HEK293 (cell line): Measurements from ENCODE around the gene TMEM132A.

Experiments used
- HOXD13 ChIP-seq: sonication (generic); formaldehyde crosslinking; IDR thresholded peaks from 2 replicates; pipeline ENCODE4 v1.8.0; 2022; ENCODE audit warnings: missing genetic modification reagents, borderline replicate concordance
- MYNN ChIP-seq: fragments of 450-650 bp; formaldehyde crosslinking; IDR thresholded peaks from 2 replicates; pipeline ENCODE4 v1.5.1; 2016; ENCODE audit warnings: missing biosample characterization, missing genetic modification characterization, borderline replicate concordance
- SCRT2 ChIP-seq: fragments of 450-650 bp; formaldehyde crosslinking; IDR thresholded peaks from 2 replicates; pipeline ENCODE4 v1.5.1; 2016; ENCODE audit warnings: missing biosample characterization, missing genetic modification characterization
- YY1 ChIP-seq: fragments of 450-650 bp; formaldehyde crosslinking; IDR thresholded peaks from 2 replicates; pipeline ENCODE4 v1.5.1; 2018; ENCODE audit warnings: missing biosample characterization, missing genetic modification characterization
- ZBTB11 ChIP-seq: fragments of 450-650 bp; formaldehyde crosslinking; conservative IDR thresholded peaks from 2 replicates; pipeline ENCODE4 v1.5.1; 2016; ENCODE audit warnings: low read depth, missing biosample characterization, missing genetic modification characterization
- ZBTB26 ChIP-seq: fragments of 450-650 bp; formaldehyde crosslinking; optimal IDR thresholded peaks from 2 replicates; pipeline ENCODE3; 2016; ENCODE audit warnings: missing biosample characterization, mild to moderate bottlenecking, missing genetic modification characterization
- ZBTB49 ChIP-seq: fragments of 450-650 bp; formaldehyde crosslinking; IDR thresholded peaks from 2 replicates; pipeline ENCODE4 v1.5.1; 2016; ENCODE audit warnings: missing biosample characterization, missing genetic modification characterization, low read depth
- ZFHX2 ChIP-seq: fragments of 450-650 bp; formaldehyde crosslinking; conservative IDR thresholded peaks from 2 replicates; pipeline ENCODE4 v1.5.1; 2016; ENCODE audit warnings: missing biosample characterization, missing genetic modification characterization
- ZNF174 ChIP-seq: fragments of 450-650 bp; formaldehyde crosslinking; IDR thresholded peaks from 2 replicates; pipeline ENCODE4 v1.5.0; 2017; ENCODE audit warnings: missing biosample characterization, mild to moderate bottlenecking, missing genetic modification characterization
- ZNF211 ChIP-seq: fragments of 450-650 bp; formaldehyde crosslinking; IDR thresholded peaks from 2 replicates; pipeline ENCODE4 v1.5.1; 2016; ENCODE audit warnings: low read depth, missing biosample characterization, missing genetic modification characterization
- ZNF26 ChIP-seq: fragments of 450-650 bp; formaldehyde crosslinking; IDR thresholded peaks from 2 replicates; pipeline ENCODE4 v1.5.1; 2016; ENCODE audit warnings: missing biosample characterization, missing genetic modification characterization
- ZNF398 ChIP-seq: fragments of 450-650 bp; formaldehyde crosslinking; IDR thresholded peaks from 2 replicates; pipeline ENCODE4 v1.5.1; 2017; ENCODE audit warnings: missing biosample characterization, missing genetic modification characterization
- ZNF488 ChIP-seq: fragments of 450-650 bp; formaldehyde crosslinking; IDR thresholded peaks from 2 replicates; pipeline ENCODE4 v1.5.1; 2016; ENCODE audit warnings: missing biosample characterization, missing genetic modification characterization
- ZNF518A ChIP-seq: fragments of 450-650 bp; formaldehyde crosslinking; conservative IDR thresholded peaks from 2 replicates; pipeline ENCODE4 v1.5.1; 2016; ENCODE audit warnings: low read depth, missing biosample characterization, missing genetic modification characterization
- ZNF639 ChIP-seq: fragments of 450-650 bp; formaldehyde crosslinking; IDR thresholded peaks from 2 replicates; pipeline ENCODE4 v1.5.1; 2016; ENCODE audit warnings: missing biosample characterization, missing genetic modification characterization
- ZNF692 ChIP-seq: fragments of 450-650 bp; formaldehyde crosslinking; IDR thresholded peaks from 2 replicates; pipeline ENCODE4 v1.5.1; 2016; ENCODE audit warnings: missing biosample characterization, missing genetic modification characterization
- ZNF843 ChIP-seq: fragments of 450-650 bp; formaldehyde crosslinking; IDR thresholded peaks from 2 replicates; pipeline ENCODE4 v1.5.1; 2016; ENCODE audit warnings: missing biosample characterization, missing genetic modification characterization

TMEM132A gene

GRCh38 chr11:60906132-60906972 lies 17.9 kb upstream of the TMEM132A start, which contains the start of gene PRPF19 (continued):
- TF ChIP-seq ZNF488 (no peak), ZNF692 (peak; percentile 54; the same call in 1 of the 2 replicates), MYNN (tag by site-specific recombination) (no peak), YY1 (0 out of 2 replicates have a peak, but pooled peaks have one; percentile 27), ZBTB26 (tag by site-specific recombination) (peak; percentile 73), SCRT2 (tag by site-specific recombination) (no peak; the same call in 1 of the 2 replicates), ZNF398 (tag by site-specific recombination) (peak; percentile 32; the same call in 1 of the 2 replicates), ZBTB11 (tag by site-specific recombination) (peak; percentile 90), ZFHX2 (tag by site-specific recombination) (no peak), ZNF211 (no peak), HOXD13 (CRISPR knock-in tag) (peak; percentile 87), ZNF26 (no peak), ZNF174 (tag by site-specific recombination) (no peak), ZNF518A (tag by site-specific recombination) (0 out of 2 replicates have a peak, but pooled peaks have one; percentile 30), ZNF843 (tag by site-specific recombination) (no peak), ZBTB49 (tag by site-specific recombination) (no peak), ZNF639 (tag by site-specific recombination) (no peak)
